ES-I3 (cell line): ENCODE measurements around the gene NR1I3.

ENCODE experiments used
- H3K36me3 ChIP-seq: 2 replicates; pipeline ENCODE4 v1.6.1; 2013; ENCODE audit warnings: mild to moderate bottlenecking, low read length, control low read depth, moderate library complexity; ENCODE audit not compliant: insufficient read depth
- H3K4me1 ChIP-seq: 2 replicates; pipeline ENCODE4 v1.6.1; 2013; ENCODE audit warnings: mild to moderate bottlenecking, control low read depth, low read length; ENCODE audit not compliant: insufficient read depth
- H3K9ac ChIP-seq: 2 replicates; pipeline ENCODE4 v1.6.1; 2013; ENCODE audit warnings: low read depth, mild to moderate bottlenecking, low read length, moderate library complexity
- H3K9me3 ChIP-seq: 2 replicates; pipeline ENCODE4 v1.6.1; 2013; ENCODE audit warnings: mild to moderate bottlenecking, low read length, moderate library complexity; ENCODE audit not compliant: control insufficient read depth, insufficient read depth

The NR1I3 gene

GRCh38 chr1:161198897-161199431 lies 39.0 kb downstream of the NR1I3 start, which contains the start of gene ADAMTS4:
Gene ADAMTS4, minus strand, starts transcription at chr1:161199054. Its CDS starts 427 bp downstream, at chr1:161198627.
- Histone ChIP-seq H3K36me3 (peaks cover 4% of the 10 kb centered on the region), H3K4me1 (peaks cover 23% of the 10 kb centered on the region), H3K9me3 (no peaks in the 10 kb centered on the region), H3K9ac (peak within 1 kb of the TSS; percentile 97)

GRCh38 chr1:161198194-161198896 lies 39.7 kb downstream of the NR1I3 start:
- peaks cover 23% of the 10 kb centered on the region for H3K4me1 ChIP-seq
- peak overlapping the region; percentile 44 for H3K9ac ChIP-seq
- no peaks in the 10 kb centered on the region for H3K9me3 ChIP-seq
- H3K36me3 ChIP-seq = peaks cover 4% of the 10 kb centered on the region

GRCh38 chr1:161197560-161198193 lies 40.3 kb downstream of the NR1I3 start:
- no peaks in the 10 kb centered on the region for H3K9me3 ChIP-seq
- H3K9ac ChIP-seq = peak overlapping the region; percentile 44; the same call in 1 of the 2 replicates
- peaks cover 25% of the 10 kb centered on the region for H3K4me1 ChIP-seq

GRCh38 chr1:161196521-161197451 lies 41.2 kb downstream of the NR1I3 start:
- H3K4me1 ChIP-seq = peaks cover 26% of the 10 kb centered on the region
- H3K36me3 ChIP-seq = peaks cover 4% of the 10 kb centered on the region; the same call in 1 of the 2 replicates
- H3K9ac ChIP-seq = peak overlapping the region; percentile 44; the same call in 1 of the 2 replicates
- no peaks in the 10 kb centered on the region for H3K9me3 ChIP-seq

More at GRCh38 chr1:161197560-161198193, 40.3 kb downstream of the NR1I3 start:
- peaks cover 4% of the 10 kb centered on the region; the same call in 1 of the 2 replicates for H3K36me3 ChIP-seq

- no peak overlapping the region for H3K9ac ChIP-seq
- no peaks in the 10 kb centered on the region for H3K9me3 ChIP-seq
- peaks cover 4% of the 10 kb centered on the region; the same call in 1 of the 2 replicates for H3K36me3 ChIP-seq
- H3K4me1 ChIP-seq = peaks cover 20% of the 10 kb centered on the region
Measured at GRCh38 chr1:161196111-161196510, 41.9 kb downstream of the NR1I3 start.

GRCh38 chr1:161195171-161195570 lies 42.8 kb downstream of the NR1I3 start:
- Histone ChIP-seq H3K9me3 (no peaks in the 10 kb centered on the region), H3K9ac (no peak overlapping the region), H3K4me1 (peaks cover 12% of the 10 kb centered on the region; the same call in 1 of the 2 replicates), H3K36me3 (peaks cover 4% of the 10 kb centered on the region; the same call in 1 of the 2 replicates)

GRCh38 chr1:161193561-161194235 lies 44.3 kb downstream of the NR1I3 start:
- peaks cover 4% of the 10 kb centered on the region; the same call in 1 of the 2 replicates for H3K36me3 ChIP-seq
- H3K9me3 ChIP-seq = no peaks in the 10 kb centered on the region
- no peak overlapping the region for H3K9ac ChIP-seq
- H3K4me1 ChIP-seq = peaks cover 3% of the 10 kb centered on the region; the same call in 1 of the 2 replicates

- Histone ChIP-seq H3K36me3 (peaks cover 4% of the 10 kb centered on the region; the same call in 1 of the 2 replicates), H3K4me1 (peaks cover 3% of the 10 kb centered on the region; the same call in 1 of the 2 replicates), H3K9me3 (no peaks in the 10 kb centered on the region), H3K9ac (no peak overlapping the region)
Measured at GRCh38 chr1:161192476-161193465, 45.2 kb downstream of the NR1I3 start.

GRCh38 chr1:161191971-161192370 lies 46.0 kb downstream of the NR1I3 start:
- H3K9ac ChIP-seq = no peak overlapping the region
- H3K4me1 ChIP-seq = peaks cover 3% of the 10 kb centered on the region; the same call in 1 of the 2 replicates
- H3K9me3 ChIP-seq = no peaks in the 10 kb centered on the region
- H3K36me3 ChIP-seq = peaks cover 4% of the 10 kb centered on the region; the same call in 1 of the 2 replicates

GRCh38 chr1:161190962-161191521 lies 47.0 kb downstream of the NR1I3 start:
- Histone ChIP-seq H3K36me3 (peaks cover 4% of the 10 kb centered on the region; the same call in 1 of the 2 replicates), H3K9me3 (no peaks in the 10 kb centered on the region), H3K4me1 (0 out of 2 replicates have a peak, but pooled peaks cover 3% of the 10 kb centered on the region), H3K9ac (no peak overlapping the region)

- H3K4me1 ChIP-seq = peaks cover 6% of the 10 kb centered on the region; the same call in 1 of the 2 replicates
- no peak overlapping the region for H3K9ac ChIP-seq
- no peaks in the 10 kb centered on the region for H3K9me3 ChIP-seq
- H3K36me3 ChIP-seq = no peaks in the 10 kb centered on the region
Measured at GRCh38 chr1:161189036-161189435, 49.0 kb downstream of the NR1I3 start.

- no peaks in the 10 kb centered on the region for H3K36me3 ChIP-seq
- H3K9ac ChIP-seq = no peak overlapping the region
- peaks cover 6% of the 10 kb centered on the region; the same call in 1 of the 2 replicates for H3K4me1 ChIP-seq
- H3K9me3 ChIP-seq = no peaks in the 10 kb centered on the region
Measured at GRCh38 chr1:161188381-161188780, 49.6 kb downstream of the NR1I3 start.
